ENCODE results near the gene TMEM161A. TPM values are rescaled to one million over a fixed set of nuclear protein-coding genes. Genes with fewer than 3 reads are reported as not detected.
A peak's percentile ranks its signal among the peaks of the same experiment; 100 is the strongest.

TMEM161A gene
- total RNA-seq, 2 donors from 2014 or later, result 56.1 to 66.6 TPM

DNA sequence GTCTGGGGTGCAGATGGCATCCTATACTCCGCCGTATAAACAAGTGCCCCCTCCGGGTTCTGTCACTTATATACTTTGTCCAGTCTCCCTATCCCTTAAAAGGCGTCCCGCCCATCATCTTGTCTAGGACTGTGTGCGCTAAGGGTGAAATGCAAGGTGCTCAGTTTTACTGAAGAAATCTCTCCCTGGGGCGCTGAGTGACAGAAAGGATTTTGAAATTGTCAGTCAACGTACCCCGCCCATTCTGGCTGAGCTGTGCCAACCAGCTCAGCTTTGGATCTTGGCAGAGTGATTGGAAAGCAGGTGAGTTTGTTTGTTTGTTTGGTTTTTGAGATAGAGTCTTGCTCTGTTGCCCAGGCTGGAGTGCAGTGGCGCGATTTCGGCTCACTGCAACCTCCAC, 4.1 kb upstream of the TMEM161A start:
- Histone ChIP-seq H3K27ac (ENCODE audit: low read depth, low read length) (no peak overlapping the region), H3K4me1 (ENCODE audit: control insufficient read depth, insufficient read depth, low read length) (no peaks in the 10 kb centered on the region), H3K4me3 (ENCODE audit: low read length) (no peak overlapping the region), H3K27me3 (ENCODE audit: control insufficient read depth, insufficient read depth, low read length, poor library complexity, severe bottlenecking) (peaks cover 4% of the 10 kb centered on the region), H3K36me3 (ENCODE audit: control insufficient read depth, insufficient read depth, low read length) (no peaks in the 10 kb centered on the region), H3K9me3 (ENCODE audit: control insufficient read depth, low read length) (no peaks in the 10 kb centered on the region), H3K9ac (ENCODE audit: extremely low read depth, low read length, poor library complexity, severe bottlenecking) (no peak overlapping the region)
- no peak overlapping the region for H3K4me3 Mint-ChIP-seq
- H3K4me1 Mint-ChIP-seq, result peaks cover 5% of the 10 kb centered on the region
- no peaks in the 10 kb centered on the region for H3K36me3 Mint-ChIP-seq (ENCODE audit: low read depth)
- no peaks in the 10 kb centered on the region for H3K9me3 Mint-ChIP-seq
- DNase-seq, result peak; percentile 24
- TF ChIP-seq CTCF (conservative IDR thresholded peaks at IDR 0.05), result no peak
- WGBS, 2 experiments (ENCODE audit: insufficient coverage in 1 of 2, insufficient read length in 1 of 2), result 93% methylated on average over 9 to 12 of the region's 12 CpGs
- H3K27ac Mint-ChIP-seq, result no peak overlapping the region
- H3K27me3 Mint-ChIP-seq (ENCODE audit: insufficient read depth), result peaks cover 24% of the 10 kb centered on the region

DNA sequence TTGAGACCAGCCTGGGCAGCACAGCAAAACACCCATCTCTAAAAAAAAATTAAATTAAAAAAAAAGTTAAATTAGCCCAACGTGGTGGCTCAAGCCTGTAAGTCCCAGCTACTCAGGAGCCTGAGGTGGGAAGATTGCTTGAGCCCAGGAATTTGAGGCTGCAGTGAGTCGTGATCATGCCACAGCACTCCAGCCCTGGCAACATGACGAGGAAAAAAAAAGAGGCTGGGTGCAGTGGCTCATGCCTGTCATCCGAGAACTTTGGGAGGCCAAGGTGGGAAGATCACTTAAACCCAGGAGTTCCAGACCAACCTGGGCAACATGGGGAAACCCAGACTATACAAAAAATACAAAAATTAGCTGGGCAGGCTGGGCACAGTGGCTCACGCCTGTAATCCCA, 2.2 kb upstream of the TMEM161A start:
- Histone ChIP-seq H3K9me3 (ENCODE audit: control insufficient read depth, low read length) (no peaks in the 10 kb centered on the region), H3K4me3 (ENCODE audit: low read length) (no peak overlapping the region), H3K27ac (ENCODE audit: low read depth, low read length) (no peak overlapping the region), H3K9ac (ENCODE audit: extremely low read depth, low read length, poor library complexity, severe bottlenecking) (no peak overlapping the region), H3K27me3 (ENCODE audit: control insufficient read depth, insufficient read depth, low read length, poor library complexity, severe bottlenecking) (peaks cover 4% of the 10 kb centered on the region), H3K4me1 (ENCODE audit: control insufficient read depth, insufficient read depth, low read length) (no peaks in the 10 kb centered on the region), H3K36me3 (ENCODE audit: control insufficient read depth, insufficient read depth, low read length) (no peaks in the 10 kb centered on the region)
- no peak for TF ChIP-seq CTCF (conservative IDR thresholded peaks at IDR 0.05)
- H3K4me3 Mint-ChIP-seq, result no peak overlapping the region
- 66 to 75% methylated on average over 5 of the region's 5 CpGs for WGBS, 2 experiments (ENCODE audit: insufficient coverage in 1 of 2, insufficient read length in 1 of 2)
- no peak overlapping the region for H3K27ac Mint-ChIP-seq
- peak; percentile 40 for DNase-seq
- H3K4me1 Mint-ChIP-seq, result peaks cover 11% of the 10 kb centered on the region
- peaks cover 30% of the 10 kb centered on the region for H3K27me3 Mint-ChIP-seq (ENCODE audit: insufficient read depth)
- no peaks in the 10 kb centered on the region for H3K9me3 Mint-ChIP-seq
- H3K36me3 Mint-ChIP-seq (ENCODE audit: low read depth), result no peaks in the 10 kb centered on the region

GRCh38 chr19:19139876-19140229, 1.6 kb upstream of the TMEM161A start:
- H3K4me1 Mint-ChIP-seq, result peaks cover 14% of the 10 kb centered on the region
- H3K27ac Mint-ChIP-seq, result no peak overlapping the region
- no peaks in the 10 kb centered on the region for H3K36me3 ChIP-seq (ENCODE audit: control insufficient read depth, insufficient read depth, low read length)
- H3K36me3 Mint-ChIP-seq (ENCODE audit: low read depth), result no peaks in the 10 kb centered on the region
- WGBS, 2 experiments (ENCODE audit: insufficient coverage in 1 of 2, insufficient read length in 1 of 2), result 40 to 48% methylated on average over 3 to 5 of the region's 5 CpGs
- H3K4me3 ChIP-seq (ENCODE audit: low read length), result no peak overlapping the region
- peaks cover 4% of the 10 kb centered on the region for H3K27me3 ChIP-seq (ENCODE audit: control insufficient read depth, insufficient read depth, low read length, poor library complexity, severe bottlenecking)
- H3K4me1 ChIP-seq (ENCODE audit: control insufficient read depth, insufficient read depth, low read length), result no peaks in the 10 kb centered on the region
- H3K4me3 Mint-ChIP-seq, result no peak overlapping the region
- no peak for DNase-seq
- H3K9ac ChIP-seq (ENCODE audit: extremely low read depth, low read length, poor library complexity, severe bottlenecking), result no peak overlapping the region
- TF ChIP-seq CTCF (conservative IDR thresholded peaks at IDR 0.05), result peak; percentile 7
- no peaks in the 10 kb centered on the region for H3K9me3 ChIP-seq (ENCODE audit: control insufficient read depth, low read length)
- H3K27me3 Mint-ChIP-seq (ENCODE audit: insufficient read depth), result peaks cover 30% of the 10 kb centered on the region
- no peak overlapping the region for H3K27ac ChIP-seq (ENCODE audit: low read depth, low read length)
- H3K9me3 Mint-ChIP-seq, result no peaks in the 10 kb centered on the region
